Measurements from ENCODE around the gene MORN1.

MORN1 gene

GRCh38 chr1:2411801-2412394 lies 20.5 kb upstream of the MORN1 start:
- H3K27ac ChIP-seq (ENCODE audit: low read length) = peak overlapping the region; percentile 39

GRCh38 chr1:2409745-2410144 lies 18.4 kb upstream of the MORN1 start:
- no peak overlapping the region for H3K9ac ChIP-seq (ENCODE audit: low read length)
- no peaks in the 10 kb centered on the region for H3K27me3 ChIP-seq (ENCODE audit: control insufficient read depth, insufficient read depth, low read length)
- H3K4me3 ChIP-seq (ENCODE audit: low read length) = no peak overlapping the region
- peaks cover 8% of the 10 kb centered on the region for H3K4me1 ChIP-seq (ENCODE audit: control insufficient read depth, low read depth, low read length)
- H3K9me3 ChIP-seq (ENCODE audit: control insufficient read depth, low read depth, low read length) = no peaks in the 10 kb centered on the region
- H3K36me3 ChIP-seq (ENCODE audit: control insufficient read depth, low read depth, low read length) = peaks cover 21% of the 10 kb centered on the region
- no peak overlapping the region for H3K27ac ChIP-seq (ENCODE audit: low read length)

More at GRCh38 chr1:2411801-2412394, 20.5 kb upstream of the MORN1 start:
- Histone ChIP-seq H3K9me3 (ENCODE audit: control insufficient read depth, low read depth, low read length) (no peaks in the 10 kb centered on the region), H3K27me3 (ENCODE audit: control insufficient read depth, insufficient read depth, low read length) (no peaks in the 10 kb centered on the region), H3K4me3 (ENCODE audit: low read length) (peak overlapping the region; percentile 84), H3K9ac (ENCODE audit: low read length) (peak overlapping the region; percentile 84), H3K4me1 (ENCODE audit: control insufficient read depth, low read depth, low read length) (peaks cover 8% of the 10 kb centered on the region), H3K36me3 (ENCODE audit: control insufficient read depth, low read depth, low read length) (peaks cover 12% of the 10 kb centered on the region)

GRCh38 chr1:2408859-2409276 lies 17.5 kb upstream of the MORN1 start:
- Histone ChIP-seq H3K27me3 (ENCODE audit: control insufficient read depth, insufficient read depth, low read length) (no peaks in the 10 kb centered on the region), H3K36me3 (ENCODE audit: control insufficient read depth, low read depth, low read length) (peaks cover 30% of the 10 kb centered on the region), H3K27ac (ENCODE audit: low read length) (no peak overlapping the region), H3K9ac (ENCODE audit: low read length) (no peak overlapping the region), H3K4me3 (ENCODE audit: low read length) (no peak overlapping the region), H3K4me1 (ENCODE audit: control insufficient read depth, low read depth, low read length) (peaks cover 3% of the 10 kb centered on the region), H3K9me3 (ENCODE audit: control insufficient read depth, low read depth, low read length) (no peaks in the 10 kb centered on the region)

GRCh38 chr1:2408456-2408855 lies 17.1 kb upstream of the MORN1 start:
- H3K27ac ChIP-seq (ENCODE audit: low read length) = no peak overlapping the region
- no peak overlapping the region for H3K9ac ChIP-seq (ENCODE audit: low read length)
- peaks cover 3% of the 10 kb centered on the region for H3K4me1 ChIP-seq (ENCODE audit: control insufficient read depth, low read depth, low read length)
- H3K4me3 ChIP-seq (ENCODE audit: low read length) = no peak overlapping the region
- peaks cover 32% of the 10 kb centered on the region for H3K36me3 ChIP-seq (ENCODE audit: control insufficient read depth, low read depth, low read length)
- H3K9me3 ChIP-seq (ENCODE audit: control insufficient read depth, low read depth, low read length) = no peaks in the 10 kb centered on the region
- no peaks in the 10 kb centered on the region for H3K27me3 ChIP-seq (ENCODE audit: control insufficient read depth, insufficient read depth, low read length)

GRCh38 chr1:2407991-2408275 lies 16.6 kb upstream of the MORN1 start:
- Histone ChIP-seq H3K9me3 (ENCODE audit: control insufficient read depth, low read depth, low read length) (no peaks in the 10 kb centered on the region), H3K27ac (ENCODE audit: low read length) (no peak overlapping the region), H3K27me3 (ENCODE audit: control insufficient read depth, insufficient read depth, low read length) (no peaks in the 10 kb centered on the region), H3K9ac (ENCODE audit: low read length) (no peak overlapping the region), H3K4me1 (ENCODE audit: control insufficient read depth, low read depth, low read length) (peaks cover 3% of the 10 kb centered on the region), H3K4me3 (ENCODE audit: low read length) (no peak overlapping the region), H3K36me3 (ENCODE audit: control insufficient read depth, low read depth, low read length) (peaks cover 34% of the 10 kb centered on the region)

- peaks cover 36% of the 10 kb centered on the region for H3K36me3 ChIP-seq (ENCODE audit: control insufficient read depth, low read depth, low read length)
- H3K9me3 ChIP-seq (ENCODE audit: control insufficient read depth, low read depth, low read length) = no peaks in the 10 kb centered on the region
- H3K4me3 ChIP-seq (ENCODE audit: low read length) = no peak overlapping the region
- peaks cover 3% of the 10 kb centered on the region for H3K4me1 ChIP-seq (ENCODE audit: control insufficient read depth, low read depth, low read length)
- H3K27me3 ChIP-seq (ENCODE audit: control insufficient read depth, insufficient read depth, low read length) = no peaks in the 10 kb centered on the region
- no peak overlapping the region for H3K9ac ChIP-seq (ENCODE audit: low read length)
- no peak overlapping the region for H3K27ac ChIP-seq (ENCODE audit: low read length)
Observed at GRCh38 chr1:2407166-2407990, 16.0 kb upstream of the MORN1 start.

GRCh38 chr1:2406451-2407041 lies 15.2 kb upstream of the MORN1 start:
- no peaks in the 10 kb centered on the region for H3K27me3 ChIP-seq (ENCODE audit: control insufficient read depth, insufficient read depth, low read length)
- H3K4me1 ChIP-seq (ENCODE audit: control insufficient read depth, low read depth, low read length) = peaks cover 1% of the 10 kb centered on the region
- H3K27ac ChIP-seq (ENCODE audit: low read length) = no peak overlapping the region
- H3K36me3 ChIP-seq (ENCODE audit: control insufficient read depth, low read depth, low read length) = peaks cover 36% of the 10 kb centered on the region
- no peak overlapping the region for H3K9ac ChIP-seq (ENCODE audit: low read length)
- H3K9me3 ChIP-seq (ENCODE audit: control insufficient read depth, low read depth, low read length) = no peaks in the 10 kb centered on the region
- no peak overlapping the region for H3K4me3 ChIP-seq (ENCODE audit: low read length)

GRCh38 chr1:2405588-2406295 lies 14.4 kb upstream of the MORN1 start:
- Histone ChIP-seq H3K9ac (ENCODE audit: low read length) (no peak overlapping the region), H3K9me3 (ENCODE audit: control insufficient read depth, low read depth, low read length) (no peaks in the 10 kb centered on the region), H3K27me3 (ENCODE audit: control insufficient read depth, insufficient read depth, low read length) (no peaks in the 10 kb centered on the region), H3K27ac (ENCODE audit: low read length) (no peak overlapping the region), H3K4me1 (ENCODE audit: control insufficient read depth, low read depth, low read length) (no peaks in the 10 kb centered on the region), H3K36me3 (ENCODE audit: control insufficient read depth, low read depth, low read length) (peaks cover 36% of the 10 kb centered on the region), H3K4me3 (ENCODE audit: low read length) (no peak overlapping the region)

- H3K27ac ChIP-seq (ENCODE audit: low read length) = no peak overlapping the region
- no peaks in the 10 kb centered on the region for H3K27me3 ChIP-seq (ENCODE audit: control insufficient read depth, insufficient read depth, low read length)
- no peaks in the 10 kb centered on the region for H3K9me3 ChIP-seq (ENCODE audit: control insufficient read depth, low read depth, low read length)
- peaks cover 36% of the 10 kb centered on the region for H3K36me3 ChIP-seq (ENCODE audit: control insufficient read depth, low read depth, low read length)
- no peak overlapping the region for H3K4me3 ChIP-seq (ENCODE audit: low read length)
- no peak overlapping the region for H3K9ac ChIP-seq (ENCODE audit: low read length)
- no peaks in the 10 kb centered on the region for H3K4me1 ChIP-seq (ENCODE audit: control insufficient read depth, low read depth, low read length)
Observed at GRCh38 chr1:2404890-2405511, 13.6 kb upstream of the MORN1 start.

- H3K36me3 ChIP-seq (ENCODE audit: control insufficient read depth, low read depth, low read length) = peaks cover 33% of the 10 kb centered on the region
Observed at GRCh38 chr1:2404142-2404889, 13.0 kb upstream of the MORN1 start.

GRCh38 chr1:2403273-2403672 lies 11.9 kb upstream of the MORN1 start:
- Histone ChIP-seq H3K27ac (ENCODE audit: low read length) (no peak overlapping the region), H3K4me3 (ENCODE audit: low read length) (no peak overlapping the region), H3K9me3 (ENCODE audit: control insufficient read depth, low read depth, low read length) (no peaks in the 10 kb centered on the region), H3K27me3 (ENCODE audit: control insufficient read depth, insufficient read depth, low read length) (no peaks in the 10 kb centered on the region), H3K9ac (ENCODE audit: low read length) (no peak overlapping the region), H3K36me3 (ENCODE audit: control insufficient read depth, low read depth, low read length) (peaks cover 29% of the 10 kb centered on the region), H3K4me1 (ENCODE audit: control insufficient read depth, low read depth, low read length) (no peaks in the 10 kb centered on the region)

More at GRCh38 chr1:2404142-2404889, 13.0 kb upstream of the MORN1 start:
- Histone ChIP-seq H3K4me1 (ENCODE audit: control insufficient read depth, low read depth, low read length) (no peaks in the 10 kb centered on the region), H3K27me3 (ENCODE audit: control insufficient read depth, insufficient read depth, low read length) (no peaks in the 10 kb centered on the region), H3K4me3 (ENCODE audit: low read length) (no peak overlapping the region), H3K9me3 (ENCODE audit: control insufficient read depth, low read depth, low read length) (no peaks in the 10 kb centered on the region), H3K27ac (ENCODE audit: low read length) (no peak overlapping the region), H3K9ac (ENCODE audit: low read length) (no peak overlapping the region)
